H9 (cell line): ENCODE measurements around the gene INPP5A. TPM values are rescaled to one million over a fixed set of nuclear protein-coding genes. Genes with fewer than 3 reads are reported as not detected.

Experiments
- DNase-seq: peaks from one replicate; pipeline ENCODE4 v3.0.0-alpha.2; 2017
- H2AFZ ChIP-seq: one replicate; pipeline ENCODE4 v1.6.1; 2013; ENCODE audit warnings: mild to moderate bottlenecking, low read length, control low read depth, moderate library complexity
- H2AK5ac ChIP-seq: 2 replicates; pipeline ENCODE4 v1.6.1; 2013; ENCODE audit warnings: low read length, control low read depth, mixed read lengths; ENCODE audit not compliant: insufficient read length
- H2BK120ac ChIP-seq: one replicate; pipeline ENCODE4 v1.6.1; 2013; ENCODE audit warnings: low read depth, mild to moderate bottlenecking, low read length, control low read depth, inconsistent platforms; ENCODE audit not compliant: poor library complexity, severe bottlenecking
- H2BK12ac ChIP-seq: 2 replicates; pipeline ENCODE4 v1.6.1; 2013; ENCODE audit warnings: low read length, control low read depth, mixed read lengths, low read depth; ENCODE audit not compliant: insufficient read length
- H2BK15ac ChIP-seq: 2 replicates; pipeline ENCODE4 v1.6.1; 2013; ENCODE audit warnings: low read depth, low read length, control low read depth
- H2BK20ac ChIP-seq: one replicate; pipeline ENCODE4 v1.6.1; 2013; ENCODE audit warnings: low read depth, mild to moderate bottlenecking, low read length, control low read depth, inconsistent platforms; ENCODE audit not compliant: poor library complexity, severe bottlenecking
- H2BK5ac ChIP-seq: 2 replicates; pipeline ENCODE4 v1.6.1; 2013; ENCODE audit warnings: low read length, control low read depth, mixed read lengths; ENCODE audit not compliant: insufficient read length
- H3K14ac ChIP-seq: 2 replicates; pipeline ENCODE4 v1.6.1; 2013; ENCODE audit warnings: low read length, control low read depth; ENCODE audit not compliant: insufficient read depth
- H3K18ac ChIP-seq: 2 replicates; pipeline ENCODE4 v1.6.1; 2013; ENCODE audit warnings: low read depth, mild to moderate bottlenecking, mixed read lengths, low read length, control low read depth; ENCODE audit not compliant: insufficient read length
- H3K23ac ChIP-seq: 2 replicates; pipeline ENCODE4 v1.6.1; 2013; ENCODE audit warnings: low read length, control low read depth, mixed read lengths, low read depth; ENCODE audit not compliant: insufficient read length
- H3K23me2 ChIP-seq: 2 replicates; pipeline ENCODE4 v1.6.1; 2013; ENCODE audit warnings: low read depth, mild to moderate bottlenecking, mixed read lengths, low read length, control low read depth; ENCODE audit not compliant: insufficient read length, poor library complexity, severe bottlenecking
- H3K27ac ChIP-seq: 2 replicates; pipeline ENCODE4 v1.5.1; 2013; ENCODE audit warnings: low read length, control low read depth, mixed read lengths, low read depth; ENCODE audit not compliant: insufficient read length
- H3K27me3 ChIP-seq: 2 replicates; pipeline ENCODE4 v1.6.1; 2013; ENCODE audit warnings: low read length, control low read depth, inconsistent platforms; ENCODE audit not compliant: insufficient read depth
- H3K4ac ChIP-seq: 2 replicates; pipeline ENCODE4 v1.6.1; 2013; ENCODE audit warnings: low read depth, mild to moderate bottlenecking, control low read depth, inconsistent platforms, low read length, moderate library complexity
- H3K4me1 ChIP-seq: 2 replicates; pipeline ENCODE4 v1.6.1; 2013; ENCODE audit warnings: low read length, control low read depth, inconsistent platforms; ENCODE audit not compliant: insufficient read depth
- H3K4me2 ChIP-seq: 2 replicates; pipeline ENCODE4 v1.6.1; 2013; ENCODE audit warnings: low read length, control low read depth, mixed read lengths; ENCODE audit not compliant: insufficient read length, insufficient read depth
- H3K56ac ChIP-seq: 2 replicates; pipeline ENCODE4 v1.6.1; 2013; ENCODE audit warnings: low read depth, mild to moderate bottlenecking, mixed read lengths, low read length, control low read depth; ENCODE audit not compliant: insufficient read length
- H3K79me1 ChIP-seq: 2 replicates; pipeline ENCODE4 v1.6.1; 2013; ENCODE audit warnings: low read depth, mild to moderate bottlenecking, moderate library complexity, low read length, control low read depth, inconsistent platforms; ENCODE audit not compliant: insufficient read depth, poor library complexity, severe bottlenecking
- H3K79me2 ChIP-seq: 2 replicates; pipeline ENCODE4 v1.6.1; 2013; ENCODE audit warnings: low read length, control low read depth, inconsistent platforms; ENCODE audit not compliant: insufficient read depth
- H3K9ac ChIP-seq: 2 replicates; pipeline ENCODE4 v1.6.1; 2013; ENCODE audit warnings: low read length, control low read depth, mixed read lengths; ENCODE audit not compliant: insufficient read length; ENCODE audit errors: extremely low read depth
- H3K9me3 ChIP-seq: one replicate; pipeline ENCODE4 v1.6.1; 2013; ENCODE audit warnings: low read depth, low read length, inconsistent platforms; ENCODE audit not compliant: control insufficient read depth
- H3T11ph ChIP-seq: one replicate; pipeline ENCODE4 v1.6.1; 2013; ENCODE audit warnings: mild to moderate bottlenecking, low read length, control low read depth, inconsistent platforms
- H4K20me1 ChIP-seq: one replicate; pipeline ENCODE4 v1.6.1; 2013; ENCODE audit not compliant: control insufficient read depth, insufficient read length, insufficient read depth
- H4K5ac ChIP-seq: 2 replicates; pipeline ENCODE4 v1.6.1; 2013; ENCODE audit warnings: low read depth, mild to moderate bottlenecking, mixed read lengths, low read length, control low read depth; ENCODE audit not compliant: insufficient read length
- H4K8ac ChIP-seq: replicated peaks from 2 replicates; pipeline ENCODE4 v1.6.1; 2013; ENCODE audit warnings: low read length, control low read depth, mixed read lengths, low read depth; ENCODE audit not compliant: insufficient read length
- H4K91ac ChIP-seq: 2 replicates; pipeline ENCODE4 v1.6.1; 2013; ENCODE audit warnings: low read depth, mild to moderate bottlenecking, moderate library complexity, mixed read lengths, low read length, control low read depth; ENCODE audit not compliant: insufficient read length
- H3K27ac Mint-ChIP-seq, 3 experiments: 2 replicates in 2 of 3; 3 replicates in 1 of 3; pipeline ENCODE4 v1.8.0; 2020 to 2021; ENCODE audit warnings: mixed read lengths in 3 of 3, mild to moderate bottlenecking in 1 of 3, moderate library complexity in 1 of 3
- H3K27me3 Mint-ChIP-seq: 2 replicates; pipeline ENCODE4 v1.8.0; 2021; ENCODE audit warnings: low read depth, mild to moderate bottlenecking, moderate library complexity, mixed read lengths
- H3K36me3 Mint-ChIP-seq, 3 experiments: 2 replicates in 2 of 3; 3 replicates in 1 of 3; pipeline ENCODE4 v1.8.0; 2020 to 2021; ENCODE audit warnings: low read depth in 3 of 3, mixed read lengths in 3 of 3; ENCODE audit not compliant: insufficient read depth in 1 of 3
- H3K4me1 Mint-ChIP-seq, 2 experiments: 2 replicates each; pipeline ENCODE4 v1.8.0; 2020; ENCODE audit warnings: mixed read lengths in 2 of 2
- H3K4me3 Mint-ChIP-seq, 2 experiments: 2 replicates in 1 of 2; 3 replicates in 1 of 2; pipeline ENCODE4 v1.8.0; 2020 to 2021; ENCODE audit warnings: mild to moderate bottlenecking in 2 of 2, mixed read lengths in 2 of 2, moderate library complexity in 1 of 2
- H3K9me3 Mint-ChIP-seq, 2 experiments: 2 replicates in 1 of 2; 3 replicates in 1 of 2; pipeline ENCODE4 v1.8.0; 2020; ENCODE audit warnings: mild to moderate bottlenecking in 2 of 2, mixed read lengths in 2 of 2, moderate library complexity in 1 of 2
- CTCF ChIP-seq: fragments of 200-600 bp; sonication (generic); conservative IDR thresholded peaks from 3 replicates; pipeline ENCODE4 v1.8.0; 2021; ENCODE audit warnings: antibody characterized with exemption, mild to moderate bottlenecking
- WGBS: extraction: QIAGEN DNeasy Blood & Tissue Kit; methylation state at CpG from one replicate; pipeline ENCODE4 v1.1.7; 2013; ENCODE audit warnings: missing lambda C conversion rate, low lambda C conversion rate, mixed read lengths; ENCODE audit not compliant: insufficient read length; ENCODE audit errors: extremely low coverage; 5-methylcytosine and 5-hydroxymethylcytosine counted together
- total RNA-seq: library from RNA; stranded (reverse); gene quantifications from 2 replicates; pipeline ENCODE4 v1.2.1, GENCODE V29; 2021

Gene INPP5A
- total RNA-seq, 1 experiment from 2014 or later = 17.7 TPM

DNA sequence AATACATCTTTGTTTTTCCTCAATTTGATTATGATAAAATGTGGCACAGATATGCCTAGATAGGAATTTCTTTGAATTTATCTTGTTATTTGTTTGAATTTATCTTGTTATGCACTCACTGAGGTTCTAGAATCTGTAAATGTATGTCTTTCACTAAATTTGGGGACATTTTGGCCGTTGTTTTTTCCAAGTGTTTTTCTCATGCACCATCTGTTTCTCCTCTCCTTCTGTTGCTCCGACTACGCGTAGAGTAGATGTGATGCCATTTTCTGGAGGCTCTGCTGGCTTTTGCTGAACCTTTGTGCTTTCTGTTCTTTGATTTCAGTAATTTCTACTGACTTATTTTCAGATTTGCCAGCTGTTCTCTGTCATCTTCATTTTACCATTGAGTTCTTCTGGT, 101.9 kb downstream of the INPP5A start:
- no peaks in the 10 kb centered on the region for H3K36me3 Mint-ChIP-seq
- Histone ChIP-seq H3K4ac (no peak overlapping the region), H3K14ac (no peak overlapping the region), H4K8ac (no peak overlapping the region), H3K27me3 (no peaks in the 10 kb centered on the region), H3T11ph (no peak overlapping the region), H2BK20ac (no peak overlapping the region), H3K9ac (no peak overlapping the region), H3K27ac (no peak overlapping the region), H2BK15ac (no peak overlapping the region), H2AFZ (no peak overlapping the region), H2BK120ac (no peak overlapping the region), H4K5ac (no peak overlapping the region), H3K18ac (no peak overlapping the region), H4K91ac (no peak overlapping the region), H3K4me1 (no peaks in the 10 kb centered on the region; the same call in 1 of the 2 replicates), H4K20me1 (no peaks in the 10 kb centered on the region), H3K56ac (no peak overlapping the region), H2BK12ac (no peak overlapping the region), H2AK5ac (no peak overlapping the region), H3K23ac (no peak overlapping the region), H2BK5ac (no peak overlapping the region), H3K79me2 (no peaks in the 10 kb centered on the region), H3K79me1 (no peaks in the 10 kb centered on the region), H3K9me3 (no peaks in the 10 kb centered on the region), H3K23me2 (no peaks in the 10 kb centered on the region), H3K4me2 (no peak overlapping the region)
- H3K4me3 Mint-ChIP-seq = no peak overlapping the region
- peaks cover 7 to 11% of the 10 kb centered on the region in 2 experiments; a peak in 3 of 5 replicates for H3K9me3 Mint-ChIP-seq
- DNase-seq = no peak
- no peak for TF ChIP-seq CTCF
- peaks cover 8% of the 10 kb centered on the region for H3K27me3 Mint-ChIP-seq
- peaks cover 10 to 15% of the 10 kb centered on the region in 2 experiments for H3K4me1 Mint-ChIP-seq
- no CpG with 5 or more reads among the region's 4 CpGs for WGBS
- H3K27ac Mint-ChIP-seq = no peak overlapping the region
